ENCODE results near the gene CHID1.

Gene CHID1

DNA sequence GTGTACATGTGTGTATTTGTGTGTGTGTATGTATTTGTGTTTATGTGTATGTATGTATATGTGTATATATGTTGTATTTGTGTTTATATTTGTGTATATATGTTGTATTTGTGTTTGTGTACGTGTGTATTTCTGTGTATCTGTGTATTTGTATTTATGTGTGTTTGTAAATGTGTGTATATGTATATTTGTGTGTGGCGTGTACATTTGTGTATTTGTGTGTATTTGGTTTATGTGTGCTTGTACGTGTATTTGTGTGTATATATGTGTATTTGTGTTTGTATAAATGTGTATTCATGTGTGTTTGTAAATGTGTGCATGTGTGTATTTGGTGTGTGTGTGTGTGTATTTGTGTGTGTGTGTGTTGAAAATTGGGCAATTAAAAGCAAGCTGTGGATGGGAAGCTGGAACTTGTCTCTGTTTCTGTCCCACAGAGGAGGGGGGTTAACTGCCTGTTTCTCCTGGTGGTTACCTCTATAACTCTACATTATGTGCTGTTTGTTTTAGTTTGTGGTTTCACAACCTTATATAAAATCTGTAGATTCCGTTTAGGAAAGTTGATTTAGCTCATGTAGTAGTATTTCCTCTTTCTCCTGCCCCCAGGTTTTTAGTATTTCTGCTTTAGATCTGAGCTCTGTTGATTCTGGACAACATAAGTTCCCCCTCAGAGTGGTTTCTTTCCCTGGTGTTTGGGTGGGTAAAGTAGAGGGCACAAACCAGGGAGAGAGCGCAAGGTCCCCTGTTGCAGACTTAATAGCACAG lies 44.0 kb upstream of the CHID1 start:
- TF ChIP-seq, protein P1, sequence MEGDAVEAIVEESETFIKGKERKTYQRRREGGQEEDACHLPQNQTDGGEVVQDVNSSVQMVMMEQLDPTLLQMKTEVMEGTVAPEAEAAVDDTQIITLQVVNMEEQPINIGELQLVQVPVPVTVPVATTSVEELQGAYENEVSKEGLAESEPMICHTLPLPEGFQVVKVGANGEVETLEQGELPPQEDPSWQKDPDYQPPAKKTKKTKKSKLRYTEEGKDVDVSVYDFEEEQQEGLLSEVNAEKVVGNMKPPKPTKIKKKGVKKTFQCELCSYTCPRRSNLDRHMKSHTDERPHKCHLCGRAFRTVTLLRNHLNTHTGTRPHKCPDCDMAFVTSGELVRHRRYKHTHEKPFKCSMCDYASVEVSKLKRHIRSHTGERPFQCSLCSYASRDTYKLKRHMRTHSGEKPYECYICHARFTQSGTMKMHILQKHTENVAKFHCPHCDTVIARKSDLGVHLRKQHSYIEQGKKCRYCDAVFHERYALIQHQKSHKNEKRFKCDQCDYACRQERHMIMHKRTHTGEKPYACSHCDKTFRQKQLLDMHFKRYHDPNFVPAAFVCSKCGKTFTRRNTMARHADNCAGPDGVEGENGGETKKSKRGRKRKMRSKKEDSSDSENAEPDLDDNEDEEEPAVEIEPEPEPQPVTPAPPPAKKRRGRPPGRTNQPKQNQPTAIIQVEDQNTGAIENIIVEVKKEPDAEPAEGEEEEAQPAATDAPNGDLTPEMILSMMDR (IDR thresholded peaks at IDR 0.05; ENCODE audit: low read depth, low read length, missing control alignments): no peak
- H3K4me3 ChIP-seq (replicated peaks; ENCODE audit: low read depth, low read length): no peak overlapping the region
- DNase-seq (ENCODE audit: extremely low read depth, low read depth): no peak

DNA sequence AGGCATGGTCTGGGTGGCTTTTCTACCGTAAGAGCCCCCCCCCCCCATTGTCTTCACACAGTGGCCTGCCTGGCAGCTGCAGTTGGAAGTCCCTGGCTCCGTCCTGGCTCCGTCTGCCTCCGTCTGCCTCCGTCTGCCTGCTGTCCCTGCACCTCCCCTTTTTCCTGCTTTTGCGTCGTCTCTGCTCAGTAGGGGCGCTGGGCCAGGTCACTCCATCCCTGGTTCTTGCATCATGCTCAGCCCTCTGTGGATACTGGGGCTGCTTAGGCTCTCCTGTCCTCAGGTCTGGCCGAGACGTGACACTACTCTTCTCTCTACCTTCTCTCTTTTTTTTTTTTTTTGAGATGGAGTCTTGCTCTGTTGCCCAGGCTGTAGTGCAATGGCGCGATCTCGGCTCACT lies 42.9 kb upstream of the CHID1 start:
- TF ChIP-seq, protein P1 (IDR thresholded peaks at IDR 0.05; ENCODE audit: low read depth, low read length, missing control alignments): no peak
- no peak overlapping the region for H3K4me3 ChIP-seq (replicated peaks; ENCODE audit: low read depth, low read length)
- DNase-seq (ENCODE audit: extremely low read depth, low read depth): no peak

DNA sequence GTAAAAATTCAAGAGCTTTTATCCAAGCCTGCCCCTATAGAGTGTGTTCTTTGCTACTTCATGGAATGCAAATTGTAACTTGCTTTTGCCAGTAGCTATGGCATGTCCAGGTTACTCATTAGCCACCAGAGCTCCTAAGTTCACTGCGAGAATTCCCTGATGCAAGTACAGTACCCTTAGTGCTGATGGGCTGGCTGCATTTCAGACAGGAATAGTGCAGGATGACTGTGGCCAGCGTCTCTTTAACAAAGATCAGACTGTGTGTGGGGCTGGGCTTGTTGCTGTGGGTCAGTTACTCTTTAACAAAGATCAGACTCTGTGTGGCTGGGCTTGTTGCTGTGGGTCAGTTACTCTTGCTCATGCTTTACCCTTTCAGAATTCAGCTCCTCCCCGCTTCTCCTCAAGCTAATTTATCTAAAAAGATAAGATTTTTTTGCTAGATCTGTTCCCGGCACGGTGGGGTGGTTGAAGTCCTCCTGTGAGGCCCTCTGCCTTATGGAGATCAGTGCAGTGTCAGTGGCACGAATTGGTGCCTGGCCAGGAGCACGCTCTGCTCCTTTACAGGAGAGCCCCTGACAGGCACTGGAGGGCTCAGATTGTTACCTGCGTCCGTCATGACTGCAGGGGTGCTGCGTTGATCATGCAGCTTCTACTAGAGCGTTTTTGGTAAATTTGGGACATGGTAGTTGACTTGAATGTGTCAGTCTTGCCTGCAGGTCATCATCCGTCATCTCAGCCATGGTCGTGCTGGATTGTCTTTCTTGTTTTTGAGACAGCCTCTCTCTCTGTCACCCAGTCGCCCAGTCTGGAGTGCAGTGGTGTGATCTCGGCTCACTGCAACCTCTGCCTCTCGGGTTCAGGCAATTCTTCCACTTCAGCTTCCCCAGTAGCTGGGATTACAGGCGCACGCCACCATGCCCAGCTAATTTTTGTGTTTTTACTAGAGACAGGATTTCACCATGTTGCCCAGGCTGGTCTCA lies 42.1 kb upstream of the CHID1 start:
- no peak for DNase-seq (ENCODE audit: extremely low read depth, low read depth)
- H3K4me3 ChIP-seq (replicated peaks; ENCODE audit: low read depth, low read length): no peak overlapping the region
- TF ChIP-seq, protein P1 (IDR thresholded peaks at IDR 0.05; ENCODE audit: low read depth, low read length, missing control alignments): no peak

DNA sequence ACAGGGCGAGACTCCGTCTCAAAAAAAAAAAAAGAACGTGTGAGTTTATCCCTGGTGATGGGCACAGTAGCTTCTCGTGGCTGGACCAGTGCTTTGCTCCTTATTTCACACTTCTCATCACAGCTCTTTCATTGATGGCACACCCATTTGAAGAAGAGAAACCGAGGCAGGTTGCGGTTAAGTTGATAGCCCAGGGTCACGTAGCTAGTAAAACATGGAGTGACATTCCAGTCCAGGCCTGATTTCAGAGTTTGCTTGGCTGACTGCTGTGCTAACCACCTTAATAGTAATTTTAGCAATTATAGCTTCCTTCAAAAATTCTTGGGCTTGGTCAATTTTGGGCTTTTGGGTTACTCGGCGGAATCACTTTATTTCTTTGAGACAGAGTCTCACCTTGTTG lies 40.9 kb upstream of the CHID1 start:
- DNase-seq (ENCODE audit: extremely low read depth, low read depth): no peak
- H3K4me3 ChIP-seq (replicated peaks; ENCODE audit: low read depth, low read length): no peak overlapping the region

DNA sequence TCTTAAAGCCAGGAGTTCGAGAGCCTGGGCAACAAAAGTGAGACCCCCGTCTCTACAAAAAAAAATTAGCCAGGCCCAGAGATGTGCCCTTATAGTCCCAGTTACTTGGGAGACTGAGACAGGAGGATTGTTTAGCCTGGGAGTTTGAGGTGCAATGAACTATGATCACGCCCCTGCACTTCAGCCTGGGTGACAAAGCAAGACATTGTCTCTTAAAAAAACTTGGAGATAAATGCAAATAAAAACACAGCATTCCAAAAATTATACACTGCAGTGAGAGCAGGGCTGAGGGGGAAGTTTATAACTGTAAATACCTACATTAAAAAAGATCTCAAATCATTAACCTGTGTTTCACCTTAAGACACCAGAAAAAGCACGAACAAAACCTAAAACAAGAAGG lies 37.1 kb upstream of the CHID1 start:
- TF ChIP-seq, protein P1 (IDR thresholded peaks at IDR 0.05; ENCODE audit: low read depth, low read length, missing control alignments): no peak
- H3K4me3 ChIP-seq (replicated peaks; ENCODE audit: low read depth, low read length): no peak overlapping the region
- no peak for DNase-seq (ENCODE audit: extremely low read depth, low read depth)

More for the DNA sequence above, 40.9 kb upstream of the CHID1 start:
- TF ChIP-seq, protein P1 (IDR thresholded peaks at IDR 0.05; ENCODE audit: low read depth, low read length, missing control alignments): no peak

DNA sequence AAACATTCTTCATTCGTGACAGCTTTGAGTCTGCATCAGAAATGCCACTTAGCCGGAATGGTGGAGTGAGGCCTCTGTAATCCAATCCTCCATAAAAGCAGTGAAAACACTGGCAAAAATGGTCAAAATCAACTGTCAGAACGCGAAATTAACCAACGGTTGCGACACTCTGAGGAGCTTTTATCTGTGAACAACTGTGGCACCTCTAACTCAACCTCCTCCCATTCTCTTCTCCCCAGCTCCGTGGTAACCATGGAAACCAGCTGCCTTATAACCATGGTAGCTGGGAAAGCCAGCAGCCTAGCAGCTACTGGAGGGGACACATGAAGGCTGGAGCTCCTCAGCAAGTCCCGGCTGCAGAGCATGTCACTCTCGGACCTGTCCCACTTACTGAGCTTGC lies 35.4 kb upstream of the CHID1 start:
- no peak for DNase-seq (ENCODE audit: extremely low read depth, low read depth)
- H3K4me3 ChIP-seq (replicated peaks; ENCODE audit: low read depth, low read length): no peak overlapping the region
- TF ChIP-seq, protein P1 (IDR thresholded peaks at IDR 0.05; ENCODE audit: low read depth, low read length, missing control alignments): no peak

All from HFF-Myc (cell line).